Colonic mucosa (tissue), 4 donors: ENCODE results near the gene TTC3. TPM values are rescaled to one million over a fixed set of nuclear protein-coding genes. Genes with fewer than 3 reads are reported as not detected.

Source experiments
- DNase-seq: peaks from one replicate; pipeline ENCODE4 v3.0.0-alpha.2; 2020
- H3K27ac ChIP-seq: fragments of 200-600 bp; one replicate; pipeline ENCODE4 v1.8.0; 2021
- H3K27me3 ChIP-seq: fragments of 200-600 bp; one replicate; pipeline ENCODE4 v1.8.0; 2021
- H3K36me3 ChIP-seq: fragments of 200-600 bp; one replicate; pipeline ENCODE4 v1.8.0; 2021
- H3K4me1 ChIP-seq: fragments of 200-600 bp; one replicate; pipeline ENCODE4 v1.8.0; 2021; ENCODE audit warnings: mild to moderate bottlenecking
- H3K4me3 ChIP-seq: fragments of 200-600 bp; one replicate; pipeline ENCODE4 v1.8.0; 2021
- H3K9ac ChIP-seq, 2 donors: one replicate each; pipeline ENCODE4 v1.7.0; 2013; ENCODE audit warnings: control low read depth in 2 of 2, low read depth in 2 of 2, low read length in 2 of 2
- H3K9me3 ChIP-seq: fragments of 200-600 bp; one replicate; pipeline ENCODE4 v1.8.0; 2021
- intact Hi-C: fragments of 100-400 bp; cut with DNase I; formaldehyde crosslinking; loops from one replicate; pipeline ENCODE4 v1.14.1; 2022
- total RNA-seq, 2 donors: library from RNA; stranded (reverse); fragmentation: NEBNext Ultra II Directional in 1 of 2; extraction: Animal tissue kit (Norgen Biotek cat#: 25700) in 1 of 2; gene quantifications; one replicate each; pipeline ENCODE4 v1.2.1, GENCODE V29; 2021
- TF ChIP-seq, protein P1 (sequence below): fragments of 200-600 bp; IDR thresholded peaks from one replicate; pipeline ENCODE4 v1.8.0; 2022; ENCODE audit warnings: antibody characterized with exemption, mild to moderate bottlenecking
- donor health status: healthy.
- donor health status: DM: no; HTN: no; CAD: no.
- donor health status: DM: no; HTN: no; CAD: no.

Gene TTC3
- total RNA-seq, 2 donors from 2014 or later: 85.8 to 125 TPM

DNA sequence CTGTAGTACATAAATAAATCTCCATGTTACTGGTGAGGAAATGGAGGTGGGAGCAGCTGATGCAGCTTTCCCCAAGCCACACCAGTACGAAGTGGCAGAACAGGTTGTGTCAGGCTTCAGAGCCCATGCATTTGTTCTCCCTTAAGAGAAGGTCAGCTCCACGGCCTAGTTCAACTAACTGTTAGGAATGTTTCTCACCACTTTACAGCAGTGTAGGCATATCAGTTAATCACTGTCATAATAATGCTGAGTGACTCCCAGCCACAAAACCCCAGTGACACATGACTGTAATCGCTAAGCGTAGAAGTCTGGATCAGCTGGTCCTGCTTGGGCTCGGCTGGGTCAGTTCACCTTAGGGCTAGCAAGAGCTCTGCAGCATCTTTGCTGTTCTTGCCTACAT lies 103.7 kb downstream of the TTC3 start:
- H3K4me1 ChIP-seq: no peaks in the 10 kb centered on the region
- H3K36me3 ChIP-seq: no peaks in the 10 kb centered on the region
- H3K27ac ChIP-seq: no peak overlapping the region
- no peak overlapping the region for H3K4me3 ChIP-seq
- intact Hi-C loops: no loop called here
- no peak overlapping the region for H3K9ac ChIP-seq
- H3K27me3 ChIP-seq: no peaks in the 10 kb centered on the region
- TF ChIP-seq, protein P1, sequence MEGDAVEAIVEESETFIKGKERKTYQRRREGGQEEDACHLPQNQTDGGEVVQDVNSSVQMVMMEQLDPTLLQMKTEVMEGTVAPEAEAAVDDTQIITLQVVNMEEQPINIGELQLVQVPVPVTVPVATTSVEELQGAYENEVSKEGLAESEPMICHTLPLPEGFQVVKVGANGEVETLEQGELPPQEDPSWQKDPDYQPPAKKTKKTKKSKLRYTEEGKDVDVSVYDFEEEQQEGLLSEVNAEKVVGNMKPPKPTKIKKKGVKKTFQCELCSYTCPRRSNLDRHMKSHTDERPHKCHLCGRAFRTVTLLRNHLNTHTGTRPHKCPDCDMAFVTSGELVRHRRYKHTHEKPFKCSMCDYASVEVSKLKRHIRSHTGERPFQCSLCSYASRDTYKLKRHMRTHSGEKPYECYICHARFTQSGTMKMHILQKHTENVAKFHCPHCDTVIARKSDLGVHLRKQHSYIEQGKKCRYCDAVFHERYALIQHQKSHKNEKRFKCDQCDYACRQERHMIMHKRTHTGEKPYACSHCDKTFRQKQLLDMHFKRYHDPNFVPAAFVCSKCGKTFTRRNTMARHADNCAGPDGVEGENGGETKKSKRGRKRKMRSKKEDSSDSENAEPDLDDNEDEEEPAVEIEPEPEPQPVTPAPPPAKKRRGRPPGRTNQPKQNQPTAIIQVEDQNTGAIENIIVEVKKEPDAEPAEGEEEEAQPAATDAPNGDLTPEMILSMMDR: no peak
- DNase-seq: no peak
- H3K9me3 ChIP-seq: no peaks in the 10 kb centered on the region

DNA sequence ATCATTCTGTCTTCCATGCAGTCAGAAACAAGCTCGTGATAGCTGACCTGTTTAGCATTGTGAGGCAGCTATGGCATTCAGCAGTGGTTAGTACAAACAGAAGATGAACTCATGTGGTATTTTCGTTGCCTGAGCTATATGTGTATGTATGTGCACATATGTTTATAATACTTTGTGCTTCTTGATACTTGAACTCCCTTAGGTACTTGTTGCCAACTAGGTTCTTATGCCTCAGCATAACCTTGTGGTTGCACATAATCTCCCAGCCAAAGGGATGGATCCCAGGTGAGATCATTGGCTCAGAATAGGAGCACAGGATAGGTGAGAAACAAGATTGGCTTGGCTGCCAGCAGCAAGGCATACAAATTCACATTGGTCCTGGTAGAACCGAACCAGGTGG lies 108.0 kb downstream of the TTC3 start:
- H3K4me1 ChIP-seq: no peaks in the 10 kb centered on the region
- TF ChIP-seq, protein P1: no peak

DNA sequence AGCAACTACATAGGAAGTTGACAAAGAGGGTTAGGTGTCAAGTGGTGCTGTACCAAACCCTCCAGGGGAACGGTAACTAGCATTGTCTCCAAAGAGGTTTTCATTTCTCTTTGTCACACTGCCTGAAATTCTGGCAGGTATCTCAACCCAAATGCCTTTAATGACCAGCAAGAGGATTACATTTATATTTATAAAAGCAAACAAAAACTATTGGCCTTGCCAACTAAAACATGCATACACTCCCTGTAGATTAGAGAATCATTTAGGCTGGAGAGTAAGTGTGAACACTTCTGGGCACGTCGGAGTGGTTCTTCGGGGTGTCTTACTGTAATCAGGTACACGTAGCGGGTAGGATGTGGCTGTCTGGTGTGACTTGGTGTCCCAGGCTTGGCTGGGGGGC lies 109.2 kb downstream of the TTC3 start:
- H3K9me3 ChIP-seq: no peaks in the 10 kb centered on the region
- intact Hi-C loops: no loop called here
- H3K4me1 ChIP-seq: no peaks in the 10 kb centered on the region
- no peak overlapping the region for H3K4me3 ChIP-seq
- no peaks in the 10 kb centered on the region for H3K36me3 ChIP-seq
- H3K27ac ChIP-seq: no peak overlapping the region
- no peak overlapping the region for H3K9ac ChIP-seq
- no peaks in the 10 kb centered on the region for H3K27me3 ChIP-seq
- no peak for DNase-seq
- TF ChIP-seq, protein P1: no peak

More for the DNA sequence above, 108.0 kb downstream of the TTC3 start:
- intact Hi-C loops: no loop called here
- Histone ChIP-seq H3K36me3 (no peaks in the 10 kb centered on the region), H3K9me3 (no peaks in the 10 kb centered on the region), H3K27ac (no peak overlapping the region), H3K9ac (no peak overlapping the region), H3K27me3 (no peaks in the 10 kb centered on the region), H3K4me3 (no peak overlapping the region)
- DNase-seq: no peak

DNA sequence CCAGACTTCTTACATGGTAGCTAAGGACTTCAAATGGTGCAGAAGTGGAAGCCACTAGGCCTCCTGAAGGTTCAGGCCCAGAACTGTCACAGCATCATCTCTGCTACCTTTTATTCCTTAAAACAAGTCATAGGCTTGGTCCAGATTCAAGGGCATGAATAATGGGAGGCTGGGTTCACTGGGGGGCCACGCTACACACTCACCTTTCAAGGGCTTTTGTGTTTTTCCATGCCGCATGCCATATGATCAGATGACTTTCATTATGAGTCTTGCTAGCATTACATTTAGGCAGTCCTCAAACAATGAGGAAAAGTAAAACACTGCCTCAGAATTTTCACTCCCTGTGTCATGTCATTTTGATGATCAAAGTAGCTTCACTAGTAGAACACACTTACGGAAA lies 110.7 kb downstream of the TTC3 start:
- Histone ChIP-seq H3K27ac (no peak overlapping the region), H3K4me1 (no peaks in the 10 kb centered on the region), H3K27me3 (no peaks in the 10 kb centered on the region), H3K36me3 (peaks cover under 1% of the 10 kb centered on the region), H3K9ac (no peak overlapping the region), H3K9me3 (no peaks in the 10 kb centered on the region), H3K4me3 (no peak overlapping the region)
- no peak for DNase-seq
- intact Hi-C loops: no loop called here
- TF ChIP-seq, protein P1: no peak

DNA sequence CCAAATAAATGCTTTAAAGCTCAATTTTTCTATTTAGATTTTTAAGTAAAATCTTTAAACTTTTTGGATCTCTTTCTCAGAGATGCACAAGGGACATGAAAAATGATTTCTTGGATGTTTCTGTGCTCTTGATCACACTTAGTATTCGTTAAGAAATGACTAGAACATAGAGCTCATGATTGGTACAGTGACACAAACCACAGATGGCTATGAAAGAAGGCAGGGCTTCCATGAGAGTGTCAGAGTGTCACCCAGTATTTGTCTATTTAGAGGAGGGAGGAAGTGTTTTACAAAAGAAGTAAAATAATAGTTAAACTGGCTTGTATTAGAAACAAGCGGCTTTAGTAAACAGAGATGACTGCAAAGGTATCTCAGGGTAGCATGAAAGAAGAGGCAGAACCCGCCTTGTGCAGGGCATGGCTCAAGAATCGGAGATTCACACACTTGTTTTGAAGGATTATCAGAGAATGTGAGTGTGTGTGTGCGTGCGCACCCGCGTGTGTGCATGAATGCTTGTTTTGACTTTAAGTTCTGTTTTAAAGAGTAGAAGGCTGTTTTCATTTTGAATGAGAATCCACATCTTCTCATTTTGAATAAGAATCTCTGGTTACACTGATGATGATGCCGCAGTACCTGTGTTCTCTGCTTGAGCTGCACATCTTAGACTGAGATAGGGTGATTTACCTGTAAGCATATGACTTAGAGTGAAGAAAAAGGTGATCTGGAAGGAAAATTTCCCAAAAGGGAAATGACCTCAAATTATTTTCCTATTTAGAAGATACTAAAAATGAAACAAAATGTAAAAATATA lies 111.9 kb downstream of the TTC3 start:
- DNase-seq: no peak
- peaks cover 5% of the 10 kb centered on the region for H3K36me3 ChIP-seq
- intact Hi-C loops: no loop called here
- H3K27ac ChIP-seq: no peak overlapping the region
- no peak overlapping the region for H3K9ac ChIP-seq
- H3K9me3 ChIP-seq: no peaks in the 10 kb centered on the region
- no peak overlapping the region for H3K4me3 ChIP-seq
- TF ChIP-seq, protein P1: no peak
- no peaks in the 10 kb centered on the region for H3K27me3 ChIP-seq
- H3K4me1 ChIP-seq: no peaks in the 10 kb centered on the region
